SK-N-SH treated with all-trans-retinoic acid at 6 μM for 48 hours (cell line): ENCODE results near the gene FCF1.

Experiments used
- ATAC-seq: fragments of 200-7000 bp; cut with Tn5 transposase; 3 replicates; pipeline ENCODE4 v1.9.1; 2020; ENCODE audit warnings: mild to moderate bottlenecking, moderate library complexity
- ARNTL ChIP-seq: fragments of 450-650 bp; formaldehyde crosslinking; IDR thresholded peaks from 2 replicates; pipeline ENCODE4 v1.5.0; 2020; ENCODE audit warnings: low read depth, mild to moderate bottlenecking, moderate library complexity, borderline replicate concordance
- BACH2 ChIP-seq: fragments of 250-450 bp; sonication (Bioruptor Pico); IDR thresholded peaks from 2 replicates; pipeline ENCODE4 v1.9.0; 2021; ENCODE audit warnings: mild to moderate bottlenecking, borderline replicate concordance
- CREB5 ChIP-seq: fragments of 250-450 bp; sonication (Bioruptor Pico); IDR thresholded peaks from 2 replicates; pipeline ENCODE4 v1.5.1; 2020; ENCODE audit warnings: low read depth, mild to moderate bottlenecking, moderate library complexity
- CSDC2 ChIP-seq: fragments of 250-450 bp; sonication (Bioruptor Pico); IDR thresholded peaks from 2 replicates; pipeline ENCODE4 v1.5.0; 2020; ENCODE audit warnings: mild to moderate bottlenecking, moderate library complexity
- CSRNP3 ChIP-seq: fragments of 250-450 bp; sonication (Bioruptor Pico); IDR thresholded peaks from 2 replicates; pipeline ENCODE4 v1.5.1; 2021; ENCODE audit warnings: mild to moderate bottlenecking, moderate library complexity
- ESRRG ChIP-seq: fragments of 250-450 bp; sonication (Bioruptor Pico); IDR thresholded peaks from 2 replicates; pipeline ENCODE4 v1.6.1; 2021; ENCODE audit warnings: mild to moderate bottlenecking
- GLIS3 ChIP-seq: fragments of 250-450 bp; sonication (Bioruptor Pico); IDR thresholded peaks from 2 replicates; pipeline ENCODE4 v1.5.0; 2020; ENCODE audit warnings: mild to moderate bottlenecking, moderate library complexity
- ISL1 ChIP-seq: fragments of 250-450 bp; sonication (Bioruptor Pico); IDR thresholded peaks from 2 replicates; pipeline ENCODE4 v2.1.2; 2022; ENCODE audit warnings: mild to moderate bottlenecking, moderate library complexity
- OSR1 ChIP-seq: fragments of 250-450 bp; sonication (Bioruptor Pico); IDR thresholded peaks from 2 replicates; pipeline ENCODE4 v1.8.0; 2022; ENCODE audit warnings: moderate library complexity, mild to moderate bottlenecking, inconsistent platforms
- PATZ1 ChIP-seq: fragments of 250-450 bp; sonication (Bioruptor Pico); IDR thresholded peaks from 2 replicates; pipeline ENCODE4 v1.8.0; 2020; ENCODE audit warnings: mild to moderate bottlenecking, moderate library complexity, borderline replicate concordance
- POU6F1 ChIP-seq: fragments of 250-450 bp; sonication (Bioruptor Pico); IDR thresholded peaks from 2 replicates; pipeline ENCODE4 v1.8.0; 2021; ENCODE audit warnings: low read depth, mild to moderate bottlenecking, moderate library complexity, borderline replicate concordance
- PPARA ChIP-seq: fragments of 250-450 bp; sonication (Bioruptor Pico); IDR thresholded peaks from 2 replicates; pipeline ENCODE4 v1.5.0; 2020; ENCODE audit warnings: mild to moderate bottlenecking, borderline replicate concordance
- RARB ChIP-seq: fragments of 250-450 bp; sonication (Bioruptor Pico); IDR thresholded peaks from 2 replicates; pipeline ENCODE4 v1.8.0; 2021; ENCODE audit warnings: mild to moderate bottlenecking, moderate library complexity
- SNAI2 ChIP-seq: fragments of 250-450 bp; sonication (Bioruptor Pico); IDR thresholded peaks from 2 replicates; pipeline ENCODE4 v1.5.0; 2020; ENCODE audit warnings: mild to moderate bottlenecking, moderate library complexity
- TCF4 ChIP-seq: fragments of 250-450 bp; sonication (Bioruptor Pico); IDR thresholded peaks from 2 replicates; pipeline ENCODE4 v1.8.0; 2021; ENCODE audit warnings: mild to moderate bottlenecking, moderate library complexity, borderline replicate concordance
- TOX ChIP-seq: fragments of 250-450 bp; sonication (Bioruptor Pico); IDR thresholded peaks from 2 replicates; pipeline ENCODE4 v1.8.0; 2021; ENCODE audit warnings: mild to moderate bottlenecking, moderate library complexity, borderline replicate concordance
- TSHZ2 ChIP-seq: fragments of 250-450 bp; sonication (Bioruptor Pico); IDR thresholded peaks from 2 replicates; pipeline ENCODE4 v1.5.0; 2020; ENCODE audit warnings: mild to moderate bottlenecking, moderate library complexity
- ZC3H10 ChIP-seq: fragments of 250-450 bp; sonication (Bioruptor Pico); IDR thresholded peaks from 2 replicates; pipeline ENCODE4 v1.5.1; 2021; ENCODE audit warnings: mild to moderate bottlenecking, moderate library complexity
- ZFP3 ChIP-seq: fragments of 250-450 bp; sonication (Bioruptor Pico); IDR thresholded peaks from 2 replicates; pipeline ENCODE4 v1.5.0; 2020; ENCODE audit warnings: mild to moderate bottlenecking, moderate library complexity
- ZFP30 ChIP-seq: fragments of 450-650 bp; formaldehyde crosslinking; IDR thresholded peaks from 2 replicates; pipeline ENCODE4 v1.5.0; 2022; ENCODE audit warnings: mild to moderate bottlenecking, moderate library complexity
- ZNF565 ChIP-seq: fragments of 450-650 bp; formaldehyde crosslinking; conservative IDR thresholded peaks from 2 replicates; pipeline ENCODE4 v1.5.0; 2020; ENCODE audit warnings: low read depth, mild to moderate bottlenecking, moderate library complexity
- ZNF70 ChIP-seq: fragments of 450-650 bp; formaldehyde crosslinking; IDR thresholded peaks from 2 replicates; pipeline ENCODE4 v1.5.0; 2020; ENCODE audit warnings: mild to moderate bottlenecking, moderate library complexity
- ZNF8 ChIP-seq: fragments of 450-650 bp; formaldehyde crosslinking; IDR thresholded peaks from 2 replicates; pipeline ENCODE4 v1.5.0; 2020; ENCODE audit warnings: mild to moderate bottlenecking, moderate library complexity

Gene FCF1

GRCh38 chr14:74735125-74735524 is 22.2 kb downstream of the FCF1 start:
- no peak for TF ChIP-seq TSHZ2 (CRISPR knock-in tag)
- TF ChIP-seq SNAI2 (CRISPR knock-in tag) = no peak
- no peak for TF ChIP-seq ARNTL (CRISPR knock-in tag)
- no peak for TF ChIP-seq ZNF565 (CRISPR knock-in tag)
- no peak for TF ChIP-seq PPARA (CRISPR knock-in tag)
- TF ChIP-seq PATZ1 (CRISPR knock-in tag) = no peak
- no peak for TF ChIP-seq CSDC2 (CRISPR knock-in tag)
- TF ChIP-seq ZFP30 = no peak
- TF ChIP-seq ZNF8 = no peak
- no peak for TF ChIP-seq ZFP3
- no peak for TF ChIP-seq GLIS3 (CRISPR knock-in tag)
- no peak for TF ChIP-seq ISL1 (CRISPR knock-in tag)
- TF ChIP-seq TCF4 = no peak
- no peak for TF ChIP-seq BACH2
- no peak for TF ChIP-seq ESRRG (CRISPR knock-in tag)
- no peak for TF ChIP-seq POU6F1 (CRISPR knock-in tag)
- no peak for TF ChIP-seq TOX (CRISPR knock-in tag)
- no peak for TF ChIP-seq ZC3H10 (CRISPR knock-in tag)
- TF ChIP-seq OSR1 (CRISPR knock-in tag) = no peak
- no peak for TF ChIP-seq CSRNP3 (CRISPR knock-in tag)
- no peak for ATAC-seq

GRCh38 chr14:74737753-74738325 is 24.9 kb downstream of the FCF1 start:
- peak; percentile 68; the same call in 2 of the 3 replicates for ATAC-seq
- TF ChIP-seq PPARA (CRISPR knock-in tag) (no peak), TOX (CRISPR knock-in tag) (no peak), ESRRG (CRISPR knock-in tag) (no peak), GLIS3 (CRISPR knock-in tag) (no peak), CREB5 (CRISPR knock-in tag) (no peak), ARNTL (CRISPR knock-in tag) (no peak), RARB (no peak), ZFP30 (no peak), CSRNP3 (CRISPR knock-in tag) (no peak), ZNF565 (CRISPR knock-in tag) (no peak), ZNF70 (CRISPR knock-in tag) (no peak), TSHZ2 (CRISPR knock-in tag) (no peak), TCF4 (no peak), CSDC2 (CRISPR knock-in tag) (no peak)
- TF ChIP-seq, all 23 proteins: peak for 0
